Esophagus (tissue), 2 donors: ENCODE measurements around the gene ANXA6. TPM values are rescaled to one million over a fixed set of nuclear protein-coding genes. Genes with fewer than 3 reads are reported as not detected.

Experiments
- H3K27ac ChIP-seq, 2 donors: one replicate each; pipeline ENCODE4 v1.5.1; 2013; ENCODE audit warnings: low read depth in 2 of 2, mild to moderate bottlenecking in 2 of 2, inconsistent platforms in 1 of 2, low read length in 1 of 2, moderate library complexity in 1 of 2
- H3K27me3 ChIP-seq, 2 donors: one replicate each; pipeline ENCODE4 v1.6.1; 2013; ENCODE audit warnings: low read length in 2 of 2, control low read depth in 1 of 2, mild to moderate bottlenecking in 1 of 2; ENCODE audit not compliant: insufficient read depth in 2 of 2, control insufficient read depth in 1 of 2
- H3K36me3 ChIP-seq, 2 donors: one replicate each; pipeline ENCODE4 v1.6.1; 2013; ENCODE audit warnings: low read length in 1 of 2; ENCODE audit not compliant: control insufficient read depth in 2 of 2, insufficient read depth in 2 of 2
- H3K4me1 ChIP-seq, 2 donors: one replicate each; pipeline ENCODE4 v1.6.1; 2013; ENCODE audit warnings: low read length in 1 of 2; ENCODE audit not compliant: control insufficient read depth in 2 of 2, insufficient read depth in 2 of 2
- H3K4me3 ChIP-seq, 2 donors: one replicate each; pipeline ENCODE4 v1.5.1; 2013; ENCODE audit warnings: low read length in 2 of 2, mild to moderate bottlenecking in 2 of 2, low read depth in 1 of 2, moderate library complexity in 1 of 2
- H3K9me3 ChIP-seq, 2 donors: one replicate each; pipeline ENCODE4 v1.6.1; 2013; ENCODE audit warnings: mild to moderate bottlenecking in 2 of 2, low read depth in 1 of 2, low read length in 1 of 2, moderate library complexity in 1 of 2; ENCODE audit not compliant: control insufficient read depth in 2 of 2, insufficient read depth in 1 of 2
- WGBS, 2 donors: extraction: QIAGEN DNeasy Blood & Tissue Kit; methylation state at CpG; one replicate each; pipeline ENCODE4 v1.1.7; 2013; 5-methylcytosine and 5-hydroxymethylcytosine counted together
- polyA plus RNA-seq, 2 donors: library from polyadenylated mRNA; stranded (reverse); fragments of 200-250 nt; gene quantifications; one replicate each; pipeline ENCODE4 v1.2.3, GENCODE V29; 2013
- donor health status: healthy with polysubstance abuse.
- donor health status: Bipolar disorder and iron deficiency.

Gene ANXA6
- polyA plus RNA-seq, 2 donors, result 10.7 to 23.2 TPM

GRCh38 chr5:151074557-151074956 lies 83.0 kb downstream of the ANXA6 start:
- Histone ChIP-seq H3K27ac (peak overlapping the region; percentile 49 to 77), H3K27me3 (no peaks in the 10 kb centered on the region), H3K9me3 (no peaks in the 10 kb centered on the region), H3K4me3 (no peak overlapping the region), H3K4me1 (peaks cover 19 to 26% of the 10 kb centered on the region in 2 donors), H3K36me3 (peaks cover 0 to 7% of the 10 kb centered on the region in 2 donors)
- 95% methylated on average over 2 of the region's 2 CpGs for WGBS, 2 donors

- no peak overlapping the region for H3K4me3 ChIP-seq
- WGBS, 2 donors, result 96 to 97% methylated on average over 2 of the region's 2 CpGs
- no peaks in the 10 kb centered on the region for H3K27me3 ChIP-seq
- H3K9me3 ChIP-seq, result no peaks in the 10 kb centered on the region
- H3K27ac ChIP-seq, result no peak overlapping the region
- peaks cover 16 to 34% of the 10 kb centered on the region in 2 donors for H3K4me1 ChIP-seq
- H3K36me3 ChIP-seq, result peaks cover 0 to 9% of the 10 kb centered on the region in 2 donors
These were observed 84.3 kb downstream of the ANXA6 start for GRCh38 chr5:151073280-151073679.

GRCh38 chr5:151072630-151073025 lies 85.0 kb downstream of the ANXA6 start:
- H3K4me1 ChIP-seq, result peaks cover 16 to 34% of the 10 kb centered on the region in 2 donors
- peaks cover 0 to 12% of the 10 kb centered on the region in 2 donors for H3K36me3 ChIP-seq
- H3K4me3 ChIP-seq, result no peak overlapping the region
- 64 to 69% methylated on average over 5 of the region's 5 CpGs for WGBS, 2 donors
- H3K9me3 ChIP-seq, result no peaks in the 10 kb centered on the region
- peak overlapping the region in 1 of 2 donors; percentile 62 for H3K27ac ChIP-seq
- H3K27me3 ChIP-seq, result no peaks in the 10 kb centered on the region

GRCh38 chr5:151071848-151072629 lies 85.5 kb downstream of the ANXA6 start:
- Histone ChIP-seq H3K27ac (peak overlapping the region; percentile 62 to 67), H3K9me3 (no peaks in the 10 kb centered on the region), H3K4me3 (no peak overlapping the region), H3K36me3 (peaks cover 3 to 14% of the 10 kb centered on the region in 2 donors), H3K27me3 (no peaks in the 10 kb centered on the region), H3K4me1 (peaks cover 16 to 33% of the 10 kb centered on the region in 2 donors)
- 92 to 93% methylated on average over 10 of the region's 10 CpGs for WGBS, 2 donors

GRCh38 chr5:151071021-151071420 lies 86.6 kb downstream of the ANXA6 start:
- 94 to 95% methylated on average over 4 of the region's 4 CpGs for WGBS, 2 donors
- Histone ChIP-seq H3K9me3 (no peaks in the 10 kb centered on the region), H3K4me3 (no peak overlapping the region), H3K27ac (no peak overlapping the region), H3K4me1 (peaks cover 12 to 27% of the 10 kb centered on the region in 2 donors), H3K27me3 (no peaks in the 10 kb centered on the region), H3K36me3 (peaks cover 6 to 14% of the 10 kb centered on the region in 2 donors)

- H3K27me3 ChIP-seq, result no peaks in the 10 kb centered on the region
- no peak overlapping the region for H3K27ac ChIP-seq
- WGBS, 2 donors, result 79% methylated on average over 2 of the region's 2 CpGs
- H3K4me1 ChIP-seq, result peaks cover 12 to 21% of the 10 kb centered on the region in 2 donors
- no peaks in the 10 kb centered on the region for H3K9me3 ChIP-seq
- no peak overlapping the region for H3K4me3 ChIP-seq
- peaks cover 6 to 14% of the 10 kb centered on the region in 2 donors for H3K36me3 ChIP-seq
These were observed 87.1 kb downstream of the ANXA6 start for GRCh38 chr5:151070449-151070848.

- peaks cover 6 to 18% of the 10 kb centered on the region in 2 donors for H3K36me3 ChIP-seq
These were observed 89.0 kb downstream of the ANXA6 start for GRCh38 chr5:151068433-151069197.

GRCh38 chr5:151067632-151068432 lies 89.7 kb downstream of the ANXA6 start:
- H3K27ac ChIP-seq, result peak overlapping the region in 1 of 2 donors; percentile 16
- H3K36me3 ChIP-seq, result peaks cover 9 to 24% of the 10 kb centered on the region in 2 donors
- 81 to 83% methylated on average over 14 of the region's 14 CpGs for WGBS, 2 donors
- H3K27me3 ChIP-seq, result no peaks in the 10 kb centered on the region
- no peaks in the 10 kb centered on the region for H3K9me3 ChIP-seq
- H3K4me1 ChIP-seq, result peaks cover 15 to 28% of the 10 kb centered on the region in 2 donors
- H3K4me3 ChIP-seq, result no peak overlapping the region

More at GRCh38 chr5:151068433-151069197, 89.0 kb downstream of the ANXA6 start:
- Histone ChIP-seq H3K4me1 (peaks cover 12 to 24% of the 10 kb centered on the region in 2 donors), H3K9me3 (no peaks in the 10 kb centered on the region), H3K4me3 (no peak overlapping the region), H3K27ac (peak overlapping the region in 1 of 2 donors; percentile 51), H3K27me3 (no peaks in the 10 kb centered on the region)
- WGBS, 2 donors, result 51 to 55% methylated on average over 12 of the region's 12 CpGs

GRCh38 chr5:151066920-151067319 lies 90.7 kb downstream of the ANXA6 start:
- no peaks in the 10 kb centered on the region for H3K27me3 ChIP-seq
- H3K4me1 ChIP-seq, result peaks cover 13 to 29% of the 10 kb centered on the region in 2 donors
- whole genome bisulfite sequencing, 2 donors, result 73 to 76% methylated on average over 6 of the region's 6 CpGs
- H3K36me3 ChIP-seq, result peaks cover 13 to 32% of the 10 kb centered on the region in 2 donors
- no peak overlapping the region for H3K4me3 ChIP-seq
- H3K27ac ChIP-seq, result no peak overlapping the region
- H3K9me3 ChIP-seq, result no peaks in the 10 kb centered on the region
